ENCODE data around the gene EDNRB. TPM values are rescaled to one million over a fixed set of nuclear protein-coding genes. Genes with fewer than 3 reads are reported as not detected.

Gene EDNRB
- polyA plus RNA-seq, 1 of the 3 experiments (the other 2 are of a cell fraction): not detected

- Histone ChIP-seq H3K4me1 (ENCODE audit: control insufficient read depth in 1 of 2, insufficient read depth in 2 of 2, low read depth in 1 of 2, low read length in 1 of 2) (no peaks in the 10 kb centered on the region), H2AFZ (ENCODE audit: low read depth) (no peak overlapping the region), H3K36me3 (replicated peaks in 1 of 2; ENCODE audit: control insufficient read depth in 1 of 2, insufficient read depth in 2 of 2, low read length in 1 of 2) (no peaks in the 10 kb centered on the region), H3K9ac (no peak overlapping the region), H3K27me3 (ENCODE audit: insufficient read depth) (no peaks in the 10 kb centered on the region), H3F3A (replicated peaks; ENCODE audit: insufficient read depth) (no peaks in the 10 kb centered on the region), H3K4me3 (ENCODE audit: low read depth in 2 of 2, low read length in 1 of 2) (no peak overlapping the region), H3K4me2 (no peak overlapping the region), H3K27ac (ENCODE audit: low read depth in 2 of 2, low read length in 1 of 2) (no peak overlapping the region), H3K9me2 (no peaks in the 10 kb centered on the region), H3K79me2 (ENCODE audit: insufficient read depth) (no peaks in the 10 kb centered on the region), H4K20me1 (ENCODE audit: insufficient read depth) (no peaks in the 10 kb centered on the region), H3K9me3 (no peaks in the 10 kb centered on the region)
- ChIA-PET POLR2A (no interaction called here), CTCF (no interaction called here)
- 11% methylated on average over 2 of the region's 2 CpGs for WGBS (ENCODE audit: low lambda C conversion rate)
- DNase-seq: no peak
- TF ChIP-seq TEAD4 (IDR thresholded peaks at IDR 0.05; ENCODE audit: borderline replicate concordance, insufficient read depth) (no peak), EZH2phosphoT487 (IDR thresholded peaks at IDR 0.05; ENCODE audit: borderline replicate concordance, low read depth) (no peak), ZBTB33 (IDR thresholded peaks at IDR 0.05; ENCODE audit: borderline replicate concordance, low read depth) (no peak), POLR2AphosphoS5 (IDR thresholded peaks at IDR 0.05; ENCODE audit: low read depth, low read length) (no peak), CHD2 (IDR thresholded peaks at IDR 0.05; ENCODE audit: low read length, partially characterized antibody) (no peak), IRF3 (IDR thresholded peaks at IDR 0.05; ENCODE audit: low read depth, low read length) (no peak), NRF1 (IDR thresholded peaks at IDR 0.05; ENCODE audit: low read depth, low read length) (no peak), MXI1 (IDR thresholded peaks at IDR 0.05; ENCODE audit: low read depth, low read length) (no peak), RAD21 (IDR thresholded peaks at IDR 0.05; ENCODE audit: low read length) (no peak), RCOR1 (IDR thresholded peaks at IDR 0.05; ENCODE audit: low read length) (no peak), FOSL2 (IDR thresholded peaks at IDR 0.05; ENCODE audit: borderline replicate concordance, low read depth) (no peak)
These were observed 35.3 kb downstream of the EDNRB start for GRCh38 chr13:77883328-77883727.

GRCh38 chr13:77878190-77878589, 40.4 kb downstream of the EDNRB start:
- Histone ChIP-seq H3K27ac (ENCODE audit: low read depth in 2 of 2, low read length in 1 of 2) (no peak overlapping the region), H4K20me1 (ENCODE audit: insufficient read depth) (no peaks in the 10 kb centered on the region), H3K27me3 (ENCODE audit: insufficient read depth) (no peaks in the 10 kb centered on the region), H3K79me2 (ENCODE audit: insufficient read depth) (no peaks in the 10 kb centered on the region), H3K4me2 (no peak overlapping the region), H3K9me2 (no peaks in the 10 kb centered on the region), H3K4me3 (ENCODE audit: low read depth in 2 of 2, low read length in 1 of 2) (no peak overlapping the region), H2AFZ (ENCODE audit: low read depth) (no peak overlapping the region), H3F3A (replicated peaks; ENCODE audit: insufficient read depth) (peaks cover 3% of the 10 kb centered on the region), H3K36me3 (replicated peaks in 1 of 2; ENCODE audit: control insufficient read depth in 1 of 2, insufficient read depth in 2 of 2, low read length in 1 of 2) (no peaks in the 10 kb centered on the region), H3K9me3 (no peaks in the 10 kb centered on the region), H3K4me1 (ENCODE audit: control insufficient read depth in 1 of 2, insufficient read depth in 2 of 2, low read depth in 1 of 2, low read length in 1 of 2) (no peaks in the 10 kb centered on the region), H3K9ac (no peak overlapping the region)
- no peak for DNase-seq
- POLR2A ChIA-PET: no interaction called here
- no peak for TF ChIP-seq USF1 (IDR thresholded peaks at IDR 0.05; ENCODE audit: borderline replicate concordance, low read depth)
- no peak for TF ChIP-seq FOSL2 (IDR thresholded peaks at IDR 0.05; ENCODE audit: borderline replicate concordance, low read depth)
- TF ChIP-seq NFIC (IDR thresholded peaks at IDR 0.05; ENCODE audit: borderline replicate concordance): no peak
- no peak for TF ChIP-seq ELF1 (IDR thresholded peaks at IDR 0.05)
- TF ChIP-seq IRF3 (IDR thresholded peaks at IDR 0.05; ENCODE audit: low read depth, low read length): no peak
- TF ChIP-seq TEAD4 (IDR thresholded peaks at IDR 0.05; ENCODE audit: borderline replicate concordance, insufficient read depth): no peak
- TF ChIP-seq JUND (IDR thresholded peaks at IDR 0.05): no peak
- TF ChIP-seq ZBTB33 (IDR thresholded peaks at IDR 0.05; ENCODE audit: borderline replicate concordance, low read depth): no peak
- no peak for TF ChIP-seq MAX (IDR thresholded peaks at IDR 0.05; ENCODE audit: low read depth)
- no peak for TF ChIP-seq RXRA (IDR thresholded peaks at IDR 0.05; ENCODE audit: borderline replicate concordance, low read depth)
- 26% methylated on average over 1 of the region's 1 CpG for WGBS (ENCODE audit: low lambda C conversion rate)
- CTCF ChIA-PET: no interaction called here
